ENCODE results near the gene TBC1D17. TPM values are rescaled to one million over a fixed set of nuclear protein-coding genes. Genes with fewer than 3 reads are reported as not detected.

Gene TBC1D17
- total RNA-seq, 5 donors from 2014 or later (not counting 1 experiment from before 2014, with no cell fraction given), result 46.5 to 102 (median 88.6) TPM

DNA sequence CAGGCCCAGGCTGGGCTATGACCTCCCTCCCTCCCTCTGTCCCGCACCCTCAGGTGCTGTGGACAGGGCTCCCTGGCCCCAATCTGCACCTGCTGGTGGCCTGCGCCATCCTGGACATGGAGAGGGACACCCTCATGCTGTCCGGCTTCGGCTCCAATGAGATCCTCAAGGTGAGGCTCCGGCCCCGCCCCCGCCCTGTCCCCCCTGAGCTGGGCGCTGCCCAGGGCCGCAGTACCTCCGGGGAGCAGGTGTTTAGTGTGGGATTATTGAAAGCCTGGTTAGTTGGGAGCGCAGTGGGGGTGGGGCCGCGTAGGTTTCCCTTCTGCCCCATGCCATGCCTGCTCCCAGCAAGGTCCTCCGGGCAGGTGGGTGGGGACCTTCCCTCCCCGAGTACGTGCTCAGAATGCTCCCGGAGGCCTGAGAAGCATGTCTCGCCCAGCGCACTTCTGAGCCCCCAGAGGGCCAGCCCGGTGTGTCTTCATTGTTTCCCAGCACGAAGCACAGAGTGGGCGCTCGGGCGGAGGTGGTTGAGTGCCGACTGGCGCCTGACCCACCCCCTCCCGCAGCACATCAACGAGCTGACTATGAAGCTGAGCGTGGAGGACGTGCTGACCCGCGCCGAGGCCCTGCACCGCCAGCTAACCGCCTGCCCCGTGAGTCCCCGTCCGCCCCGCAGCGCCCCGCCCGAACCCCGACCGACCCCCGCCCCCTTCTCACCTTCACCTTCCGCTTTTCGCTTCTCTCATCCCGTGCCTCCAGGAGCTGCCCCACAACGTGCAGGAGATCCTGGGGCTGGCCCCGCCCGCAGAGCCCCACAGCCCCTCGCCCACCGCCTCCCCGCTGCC is 10.4 kb downstream of the TBC1D17 start:
- Histone ChIP-seq H3K9me3 (no peaks in the 10 kb centered on the region), H3K36me3 (ENCODE audit: control insufficient read depth in 2 of 2, extremely low read depth in 1 of 2, insufficient read depth in 1 of 2, low read length in 1 of 2) (peaks cover 15 to 25% of the 10 kb centered on the region in 2 donors), H3K27ac (ENCODE audit: low read length) (no peak overlapping the region), H3K4me1 (ENCODE audit: control insufficient read depth in 1 of 2, extremely low read depth in 1 of 2, insufficient read depth in 2 of 2, low read length in 2 of 2) (peaks cover 0 to 17% of the 10 kb centered on the region in 2 experiments), H3K27me3 (replicated peaks in 1 of 2; ENCODE audit: control insufficient read depth in 2 of 2, extremely low read depth in 1 of 2, insufficient read depth in 2 of 2, low read length in 1 of 2) (no peaks in the 10 kb centered on the region), H3K4me3 (ENCODE audit: control insufficient read depth in 1 of 2, extremely low read depth in 1 of 2, low read length in 1 of 2) (no peak overlapping the region)
- ATAC-seq (replicated peaks in 1 of 4) (no peak), DNase-seq (no peak)
- peaks cover 5 to 12% (median 12%) of the 10 kb centered on the region in 3 donors for H3K4me1 Mint-ChIP-seq
- 84% methylated on average over 37 of the region's 54 CpGs for WGBS (ENCODE audit: insufficient coverage)
- H3K4me3 Mint-ChIP-seq, result no peak overlapping the region
- ChIA-PET POLR2A (interaction anchor here (0.5 to 0.6 kb wide), 3 partner anchors 14 to 1027 kb away, joined by 4 to 7 read pairs (median 5); no protein-coding TSS in a partner anchor), CTCF (no interaction called here)
- peaks cover 23% of the 10 kb centered on the region for H3K36me3 Mint-ChIP-seq
- H3K27ac Mint-ChIP-seq, result no peak overlapping the region
- no peaks in the 10 kb centered on the region for H3K27me3 Mint-ChIP-seq
- H3K9me3 Mint-ChIP-seq, result no peaks in the 10 kb centered on the region

- Histone ChIP-seq H3K9me3 (no peaks in the 10 kb centered on the region), H3K4me3 (ENCODE audit: control insufficient read depth in 1 of 2, extremely low read depth in 1 of 2, low read length in 1 of 2) (no peak overlapping the region), H3K4me1 (ENCODE audit: control insufficient read depth in 1 of 2, extremely low read depth in 1 of 2, insufficient read depth in 2 of 2, low read length in 2 of 2) (peaks cover 0 to 17% of the 10 kb centered on the region in 2 experiments), H3K27ac (ENCODE audit: low read length) (no peak overlapping the region), H3K27me3 (replicated peaks in 1 of 2; ENCODE audit: control insufficient read depth in 2 of 2, extremely low read depth in 1 of 2, insufficient read depth in 2 of 2, low read length in 1 of 2) (no peaks in the 10 kb centered on the region), H3K36me3 (ENCODE audit: control insufficient read depth in 2 of 2, extremely low read depth in 1 of 2, insufficient read depth in 1 of 2, low read length in 1 of 2) (peaks cover 15 to 19% of the 10 kb centered on the region in 2 donors)
- 97% methylated on average over 17 of the region's 18 CpGs for WGBS (ENCODE audit: insufficient coverage)
- ATAC-seq (replicated peaks in 1 of 4) (no peak), DNase-seq (no peak)
- Mint-ChIP-seq H3K36me3 (peaks cover 19% of the 10 kb centered on the region), H3K4me1 (peaks cover 6 to 14% (median 12%) of the 10 kb centered on the region in 3 donors), H3K9me3 (no peaks in the 10 kb centered on the region), H3K27ac (no peak overlapping the region), H3K4me3 (peak overlapping the region in 1 of 3 donors; percentile 28), H3K27me3 (no peaks in the 10 kb centered on the region)
- POLR2A ChIA-PET, result interaction anchor here in 1 of 2 donors (0.6 kb wide), 1 partner anchor 14 kb away, joined by 7 read pairs; no protein-coding TSS in a partner anchor
- CTCF ChIA-PET, result no interaction called here
Measured at GRCh38 chr19:49888510-49888824, 11.0 kb downstream of the TBC1D17 start.

DNA sequence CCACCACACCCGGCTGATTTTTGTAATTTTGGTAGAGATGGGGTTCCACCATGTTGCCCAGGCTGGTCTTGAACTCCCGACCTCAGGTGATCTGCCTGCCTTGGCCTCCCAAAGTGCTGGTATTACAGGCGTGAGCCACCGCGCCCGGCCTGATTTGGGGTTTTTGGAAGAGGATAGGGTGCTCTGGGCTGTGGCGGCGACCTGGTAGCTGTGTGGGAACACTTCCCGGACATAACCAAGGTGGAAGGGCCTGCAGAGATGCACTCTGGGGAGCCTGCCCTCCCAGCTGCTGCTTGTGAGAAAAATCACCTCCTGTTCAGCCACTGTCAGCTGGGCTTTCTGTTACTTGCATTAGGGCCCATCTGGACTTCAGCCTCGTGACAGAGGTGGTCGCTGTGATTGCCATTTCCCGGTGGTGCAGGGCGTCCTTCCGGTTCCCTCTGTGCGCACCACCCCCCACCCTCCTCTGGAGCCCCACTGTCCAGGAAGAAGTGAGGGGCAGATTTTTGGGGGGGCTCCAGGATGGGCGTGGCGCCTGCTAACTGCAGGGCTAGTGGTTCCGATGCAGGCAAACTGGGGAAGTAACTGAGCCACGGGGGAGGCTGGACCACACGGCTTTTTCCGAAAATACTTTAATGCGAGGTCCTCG is 11.7 kb downstream of the TBC1D17 start:
- WGBS (ENCODE audit: insufficient coverage), result 92% methylated on average over 17 of the region's 23 CpGs
- Histone ChIP-seq H3K36me3 (ENCODE audit: control insufficient read depth in 2 of 2, extremely low read depth in 1 of 2, insufficient read depth in 1 of 2, low read length in 1 of 2) (peaks cover 12% of the 10 kb centered on the region in 2 donors), H3K4me3 (ENCODE audit: control insufficient read depth in 1 of 2, extremely low read depth in 1 of 2, low read length in 1 of 2) (no peak overlapping the region), H3K27me3 (replicated peaks in 1 of 2; ENCODE audit: control insufficient read depth in 2 of 2, extremely low read depth in 1 of 2, insufficient read depth in 2 of 2, low read length in 1 of 2) (no peaks in the 10 kb centered on the region), H3K27ac (ENCODE audit: low read length) (no peak overlapping the region), H3K4me1 (ENCODE audit: control insufficient read depth in 1 of 2, extremely low read depth in 1 of 2, insufficient read depth in 2 of 2, low read length in 2 of 2) (peaks cover 0 to 19% of the 10 kb centered on the region in 2 experiments), H3K9me3 (no peaks in the 10 kb centered on the region)
- Mint-ChIP-seq H3K9me3 (no peaks in the 10 kb centered on the region), H3K27me3 (no peaks in the 10 kb centered on the region), H3K4me3 (peak overlapping the region in 1 of 3 donors; percentile 28), H3K36me3 (peaks cover 15% of the 10 kb centered on the region), H3K4me1 (peaks cover 6 to 14% (median 12%) of the 10 kb centered on the region in 3 donors), H3K27ac (no peak overlapping the region)
- POLR2A ChIA-PET, result no interaction called here
- DNase-seq (no peak), ATAC-seq (replicated peaks in 1 of 4) (no peak)
- CTCF ChIA-PET, result no interaction called here

DNA sequence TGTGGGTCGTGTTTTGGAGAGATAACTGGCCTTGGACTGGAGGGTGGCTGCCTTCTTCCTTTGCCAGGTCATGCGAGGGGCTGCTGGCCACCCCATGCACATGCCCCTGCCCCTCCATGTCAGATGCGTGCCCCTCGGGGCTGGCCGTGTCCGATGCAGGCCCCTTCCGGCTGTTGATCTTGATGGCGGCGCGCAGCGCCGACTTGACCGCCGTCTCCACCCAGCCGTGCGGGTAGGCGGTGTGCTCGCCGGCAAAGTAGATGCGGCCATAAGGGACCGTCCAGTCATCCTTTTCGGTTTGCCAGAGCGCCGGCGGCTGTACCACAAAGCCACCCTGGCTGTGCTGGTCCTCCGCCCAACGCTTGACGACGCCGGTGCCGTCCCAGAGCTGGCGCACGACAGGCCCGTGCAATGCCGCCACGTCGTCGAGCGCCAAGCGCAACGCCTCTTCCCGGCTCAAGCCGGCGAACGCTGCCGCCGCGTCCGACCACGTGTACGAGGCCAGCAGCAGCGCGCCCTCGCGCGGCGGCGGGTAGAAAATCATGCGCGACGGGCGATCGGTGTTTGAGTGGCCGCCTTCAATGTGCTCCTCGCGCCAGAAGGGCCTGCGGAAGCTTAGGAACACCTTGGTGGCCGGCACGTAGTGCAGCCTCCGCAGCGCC is 12.3 kb downstream of the TBC1D17 start:
- H3K27ac ChIP-seq (ENCODE audit: low read length), result peak overlapping the region; percentile 44
- no peaks in the 10 kb centered on the region for H3K27me3 Mint-ChIP-seq
- peaks cover 10% of the 10 kb centered on the region for H3K36me3 Mint-ChIP-seq
- POLR2A ChIA-PET, result interaction anchor here in 1 of 2 donors (0.6 kb wide), 1 partner anchor 486 kb away, joined by 5 read pairs; the partner anchor contains the start of gene NR1H2
- H3K27ac Mint-ChIP-seq, result peak overlapping the region; percentile 58 to 61
- no peaks in the 10 kb centered on the region for H3K9me3 Mint-ChIP-seq
- DNase-seq (peak; percentile 44 to 89 (median 65)), ATAC-seq (replicated peaks in 1 of 4) (peak; percentile 73 to 84 (median 82))
- peak overlapping the region; percentile 62 to 65 for H3K4me3 ChIP-seq (ENCODE audit: control insufficient read depth in 1 of 2, extremely low read depth in 1 of 2, low read length in 1 of 2)
- H3K36me3 ChIP-seq (ENCODE audit: control insufficient read depth in 2 of 2, extremely low read depth in 1 of 2, insufficient read depth in 1 of 2, low read length in 1 of 2), result peaks cover 5 to 6% of the 10 kb centered on the region in 2 donors
- H3K4me1 ChIP-seq (ENCODE audit: control insufficient read depth in 1 of 2, extremely low read depth in 1 of 2, insufficient read depth in 2 of 2, low read length in 2 of 2), result peaks cover 0 to 21% of the 10 kb centered on the region in 2 experiments
- 31% methylated on average over 71 of the region's 71 CpGs for WGBS (ENCODE audit: insufficient coverage)
- H3K4me3 Mint-ChIP-seq, result peak overlapping the region; percentile 76 to 80 (median 76)
- peaks cover 6 to 18% (median 12%) of the 10 kb centered on the region in 3 donors for H3K4me1 Mint-ChIP-seq
- H3K9me3 ChIP-seq, result no peaks in the 10 kb centered on the region
- no peaks in the 10 kb centered on the region for H3K27me3 ChIP-seq (replicated peaks in 1 of 2; ENCODE audit: control insufficient read depth in 2 of 2, extremely low read depth in 1 of 2, insufficient read depth in 2 of 2, low read length in 1 of 2)
- CTCF ChIA-PET, result no interaction called here

DNA sequence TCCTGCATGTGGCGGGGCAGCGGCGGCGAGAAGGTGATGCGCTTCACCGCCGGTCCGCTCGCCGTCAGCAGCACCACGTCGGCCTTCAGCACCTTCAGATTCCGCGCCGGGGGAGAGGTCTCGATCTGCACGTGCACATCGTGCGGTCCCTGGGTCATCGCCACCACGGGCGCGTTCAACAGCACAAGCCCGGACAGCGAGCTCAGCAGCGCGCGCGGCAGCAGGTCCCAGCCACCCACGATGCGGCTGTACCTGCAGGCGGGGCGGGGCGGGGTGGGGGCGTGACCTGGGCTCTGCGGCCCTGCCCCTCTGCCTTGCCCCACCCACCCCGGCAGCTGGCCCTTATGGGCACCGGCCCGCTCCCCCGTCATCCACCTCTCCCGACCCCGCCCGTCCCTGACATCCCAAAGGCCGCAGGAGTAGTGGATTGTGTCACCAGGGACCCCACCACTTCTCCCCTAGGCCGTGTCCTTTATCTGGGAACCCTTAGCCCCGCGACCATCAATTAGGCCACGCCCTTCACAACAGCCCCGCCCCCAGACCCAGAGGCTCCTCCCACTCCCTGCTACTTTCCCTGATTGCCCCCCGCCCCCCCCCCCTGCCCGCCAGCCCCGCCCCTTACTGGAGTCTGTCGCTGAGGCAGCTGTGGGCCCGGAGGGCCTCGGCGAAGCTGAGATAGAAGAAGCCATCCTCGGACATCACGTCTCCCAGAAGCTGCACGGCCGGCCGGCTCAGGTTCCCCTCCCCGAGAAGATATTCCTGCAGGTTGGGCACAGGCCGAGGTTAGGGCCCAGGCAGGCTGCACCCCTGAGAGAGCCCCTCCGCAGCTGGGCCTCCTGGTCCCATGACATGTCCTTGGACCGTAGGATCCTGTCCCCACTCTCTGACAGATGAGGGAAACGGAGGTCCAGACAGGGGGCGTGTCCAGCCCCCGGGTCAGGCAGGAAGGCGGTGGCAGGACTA is 13.1 kb downstream of the TBC1D17 start:
- POLR2A ChIA-PET, result interaction anchor here (0.6 kb wide), 2 partner anchors 486 to 1005 kb away, joined by 3 to 5 read pairs; partner anchors contain the start of gene NR1H2 (in 1 of the 2)
- peaks cover 6 to 24% (median 14%) of the 10 kb centered on the region in 3 donors for H3K4me1 Mint-ChIP-seq
- H3K36me3 Mint-ChIP-seq, result peaks cover 5% of the 10 kb centered on the region
- WGBS (ENCODE audit: insufficient coverage), result 29% methylated on average over 46 of the region's 69 CpGs
- CTCF ChIA-PET, result no interaction called here
- peak overlapping the region; percentile 58 to 61 for H3K27ac Mint-ChIP-seq
- H3K4me3 ChIP-seq (ENCODE audit: control insufficient read depth in 1 of 2, extremely low read depth in 1 of 2, low read length in 1 of 2), result peak overlapping the region; percentile 62 to 65
- H3K27me3 ChIP-seq (replicated peaks in 1 of 2; ENCODE audit: control insufficient read depth in 2 of 2, extremely low read depth in 1 of 2, insufficient read depth in 2 of 2, low read length in 1 of 2), result no peaks in the 10 kb centered on the region
- H3K4me3 Mint-ChIP-seq, result peak overlapping the region; percentile 76 to 80 (median 76)
- H3K4me1 ChIP-seq (ENCODE audit: control insufficient read depth in 1 of 2, extremely low read depth in 1 of 2, insufficient read depth in 2 of 2, low read length in 2 of 2), result peaks cover 0 to 27% of the 10 kb centered on the region in 2 experiments
- peaks cover 3 to 5% of the 10 kb centered on the region in 2 donors for H3K36me3 ChIP-seq (ENCODE audit: control insufficient read depth in 2 of 2, extremely low read depth in 1 of 2, insufficient read depth in 1 of 2, low read length in 1 of 2)
- no peaks in the 10 kb centered on the region for H3K9me3 ChIP-seq
- H3K27me3 Mint-ChIP-seq, result no peaks in the 10 kb centered on the region
- ATAC-seq (replicated peaks in 1 of 4) (peak; percentile 84 to 89 (median 87)), DNase-seq (peak; percentile 26 to 82 (median 58))
- H3K9me3 Mint-ChIP-seq, result no peaks in the 10 kb centered on the region
- peak overlapping the region; percentile 44 for H3K27ac ChIP-seq (ENCODE audit: low read length)
